Fibroblast of gingiva (primary cell): ENCODE data around the gene KLK7.

Experiments
- DNase-seq: peaks from one replicate; pipeline ENCODE4 v3.0.0-alpha.2; 2011; ENCODE audit warnings: low read depth

KLK7 gene

DNA sequence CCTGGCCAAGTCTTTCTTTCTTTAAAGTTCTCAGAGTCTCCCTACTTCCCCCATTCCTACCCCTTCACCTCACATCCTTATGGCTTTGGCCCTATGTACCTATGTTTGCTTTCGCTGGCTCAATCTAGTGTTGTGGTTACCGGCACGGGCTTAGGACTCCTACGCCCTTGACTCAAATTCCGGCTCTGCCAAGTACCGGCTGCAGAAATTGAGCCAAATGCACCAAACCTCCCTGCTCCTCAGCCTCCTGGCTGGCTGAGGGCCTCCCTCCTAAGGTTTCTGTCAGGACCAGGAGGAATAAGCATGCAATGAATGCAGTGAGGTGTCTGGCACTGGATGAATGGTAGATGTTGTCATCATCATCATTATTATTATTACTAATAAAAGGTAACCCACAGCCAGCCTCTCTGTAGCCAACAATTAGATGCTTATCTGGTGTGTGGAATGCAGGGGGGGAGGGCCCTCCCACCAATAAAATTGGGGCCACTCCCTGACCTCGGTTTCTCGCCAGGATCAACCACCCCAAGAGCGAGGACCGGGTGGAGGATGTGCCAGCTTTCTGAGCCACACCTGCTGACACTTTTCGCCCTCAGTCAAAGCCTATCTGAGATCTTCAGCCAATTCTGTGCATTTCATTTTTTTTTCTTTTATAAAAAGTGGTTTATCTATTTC, 51.6 kb downstream of the KLK7 start:
- DNase-seq = no peak

GRCh38 chr19:50931023-50931422, 52.7 kb downstream of the KLK7 start:
- no peak for DNase-seq

GRCh38 chr19:50928831-50929230, 54.9 kb downstream of the KLK7 start:
- DNase-seq = no peak
